ENCODE data around the gene DNAH10. TPM values are rescaled to one million over a fixed set of nuclear protein-coding genes. Genes with fewer than 3 reads are reported as not detected.

DNAH10 gene
- total RNA-seq, 1 donor from 2014 or later, result under 0.01 TPM

- H3K4me3 ChIP-seq (ENCODE audit: low read length in 3 of 3), result no peak overlapping the region
- H3K9me3 ChIP-seq (ENCODE audit: control insufficient read depth in 3 of 3, low read length in 3 of 3), result no peaks in the 10 kb centered on the region
- H3K27ac ChIP-seq (ENCODE audit: low read depth, low read length), result no peak overlapping the region
- H3K36me3 ChIP-seq (ENCODE audit: control insufficient read depth in 3 of 3, insufficient read depth in 3 of 3, low read length in 3 of 3), result no peaks in the 10 kb centered on the region
- no peaks in the 10 kb centered on the region for H3K4me1 ChIP-seq (ENCODE audit: control insufficient read depth in 3 of 3, insufficient read depth in 3 of 3, low read length in 3 of 3)
- peaks cover 29 to 44% (median 40%) of the 10 kb centered on the region in 3 donors for H3K27me3 ChIP-seq (ENCODE audit: control insufficient read depth in 3 of 3, insufficient read depth in 3 of 3, low read length in 3 of 3)
- no peak overlapping the region for H3K9ac ChIP-seq (ENCODE audit: low read depth in 1 of 3, low read length in 3 of 3)
Observed at GRCh38 chr12:123896767-123897166, 134.7 kb downstream of the DNAH10 start.

GRCh38 chr12:123897221-123897620, 135.1 kb downstream of the DNAH10 start:
- no peak overlapping the region for H3K27ac ChIP-seq (ENCODE audit: low read depth, low read length)
- H3K27me3 ChIP-seq (ENCODE audit: control insufficient read depth in 3 of 3, insufficient read depth in 3 of 3, low read length in 3 of 3), result peaks cover 25 to 44% (median 35%) of the 10 kb centered on the region in 3 donors
- no peak overlapping the region for H3K4me3 ChIP-seq (ENCODE audit: low read length in 3 of 3)
- H3K36me3 ChIP-seq (ENCODE audit: control insufficient read depth in 3 of 3, insufficient read depth in 3 of 3, low read length in 3 of 3), result no peaks in the 10 kb centered on the region
- H3K9me3 ChIP-seq (ENCODE audit: control insufficient read depth in 3 of 3, low read length in 3 of 3), result no peaks in the 10 kb centered on the region
- no peaks in the 10 kb centered on the region for H3K4me1 ChIP-seq (ENCODE audit: control insufficient read depth in 3 of 3, insufficient read depth in 3 of 3, low read length in 3 of 3)
- H3K9ac ChIP-seq (ENCODE audit: low read depth in 1 of 3, low read length in 3 of 3), result no peak overlapping the region

- H3K9me3 ChIP-seq (ENCODE audit: control insufficient read depth in 3 of 3, low read length in 3 of 3), result no peaks in the 10 kb centered on the region
- no peak overlapping the region for H3K4me3 ChIP-seq (ENCODE audit: low read length in 3 of 3)
- no peaks in the 10 kb centered on the region for H3K36me3 ChIP-seq (ENCODE audit: control insufficient read depth in 3 of 3, insufficient read depth in 3 of 3, low read length in 3 of 3)
- no peak overlapping the region for H3K9ac ChIP-seq (ENCODE audit: low read depth in 1 of 3, low read length in 3 of 3)
- H3K27me3 ChIP-seq (ENCODE audit: control insufficient read depth in 3 of 3, insufficient read depth in 3 of 3, low read length in 3 of 3), result peaks cover 18 to 36% (median 30%) of the 10 kb centered on the region in 3 donors
- no peak overlapping the region for H3K27ac ChIP-seq (ENCODE audit: low read depth, low read length)
- H3K4me1 ChIP-seq (ENCODE audit: control insufficient read depth in 3 of 3, insufficient read depth in 3 of 3, low read length in 3 of 3), result no peaks in the 10 kb centered on the region
Observed at GRCh38 chr12:123898673-123899072, 136.6 kb downstream of the DNAH10 start.

- no peak overlapping the region for H3K27ac ChIP-seq (ENCODE audit: low read depth, low read length)
- H3K27me3 ChIP-seq (ENCODE audit: control insufficient read depth in 3 of 3, insufficient read depth in 3 of 3, low read length in 3 of 3), result peaks cover 18 to 42% (median 32%) of the 10 kb centered on the region in 3 donors
- H3K4me3 ChIP-seq (ENCODE audit: low read length in 3 of 3), result no peak overlapping the region
- H3K36me3 ChIP-seq (ENCODE audit: control insufficient read depth in 3 of 3, insufficient read depth in 3 of 3, low read length in 3 of 3), result no peaks in the 10 kb centered on the region
- H3K4me1 ChIP-seq (ENCODE audit: control insufficient read depth in 3 of 3, insufficient read depth in 3 of 3, low read length in 3 of 3), result no peaks in the 10 kb centered on the region
- H3K9ac ChIP-seq (ENCODE audit: low read depth in 1 of 3, low read length in 3 of 3), result no peak overlapping the region
- no peaks in the 10 kb centered on the region for H3K9me3 ChIP-seq (ENCODE audit: control insufficient read depth in 3 of 3, low read length in 3 of 3)
Observed at GRCh38 chr12:123899368-123899767, 137.3 kb downstream of the DNAH10 start.

- H3K9me3 ChIP-seq (ENCODE audit: control insufficient read depth in 3 of 3, low read length in 3 of 3), result no peaks in the 10 kb centered on the region
- H3K4me3 ChIP-seq (ENCODE audit: low read length in 3 of 3), result no peak overlapping the region
- H3K9ac ChIP-seq (ENCODE audit: low read depth in 1 of 3, low read length in 3 of 3), result no peak overlapping the region
- no peaks in the 10 kb centered on the region for H3K4me1 ChIP-seq (ENCODE audit: control insufficient read depth in 3 of 3, insufficient read depth in 3 of 3, low read length in 3 of 3)
- no peaks in the 10 kb centered on the region for H3K36me3 ChIP-seq (ENCODE audit: control insufficient read depth in 3 of 3, insufficient read depth in 3 of 3, low read length in 3 of 3)
- no peak overlapping the region for H3K27ac ChIP-seq (ENCODE audit: low read depth, low read length)
- H3K27me3 ChIP-seq (ENCODE audit: control insufficient read depth in 3 of 3, insufficient read depth in 3 of 3, low read length in 3 of 3), result peaks cover 18 to 42% (median 29%) of the 10 kb centered on the region in 3 donors
Observed at GRCh38 chr12:123900871-123901376, 138.8 kb downstream of the DNAH10 start.

GRCh38 chr12:123902821-123903220, 140.7 kb downstream of the DNAH10 start:
- Histone ChIP-seq H3K9me3 (ENCODE audit: control insufficient read depth in 3 of 3, low read length in 3 of 3) (no peaks in the 10 kb centered on the region), H3K4me3 (ENCODE audit: low read length in 3 of 3) (no peak overlapping the region), H3K27me3 (ENCODE audit: control insufficient read depth in 3 of 3, insufficient read depth in 3 of 3, low read length in 3 of 3) (peaks cover 13 to 38% (median 29%) of the 10 kb centered on the region in 3 donors)

GRCh38 chr12:123903301-123904065, 141.4 kb downstream of the DNAH10 start:
- no peaks in the 10 kb centered on the region for H3K36me3 ChIP-seq (ENCODE audit: control insufficient read depth in 3 of 3, insufficient read depth in 3 of 3, low read length in 3 of 3)
- no peaks in the 10 kb centered on the region for H3K4me1 ChIP-seq (ENCODE audit: control insufficient read depth in 3 of 3, insufficient read depth in 3 of 3, low read length in 3 of 3)
- no peak overlapping the region for H3K9ac ChIP-seq (ENCODE audit: low read depth in 1 of 3, low read length in 3 of 3)
- H3K9me3 ChIP-seq (ENCODE audit: control insufficient read depth in 3 of 3, low read length in 3 of 3), result no peaks in the 10 kb centered on the region
- H3K4me3 ChIP-seq (ENCODE audit: low read length in 3 of 3), result no peak overlapping the region
- no peak overlapping the region for H3K27ac ChIP-seq (ENCODE audit: low read depth, low read length)
- H3K27me3 ChIP-seq (ENCODE audit: control insufficient read depth in 3 of 3, insufficient read depth in 3 of 3, low read length in 3 of 3), result peaks cover 8 to 34% (median 29%) of the 10 kb centered on the region in 3 donors

More at GRCh38 chr12:123902821-123903220, 140.7 kb downstream of the DNAH10 start:
- no peaks in the 10 kb centered on the region for H3K36me3 ChIP-seq (ENCODE audit: control insufficient read depth in 3 of 3, insufficient read depth in 3 of 3, low read length in 3 of 3)
- no peaks in the 10 kb centered on the region for H3K4me1 ChIP-seq (ENCODE audit: control insufficient read depth in 3 of 3, insufficient read depth in 3 of 3, low read length in 3 of 3)
- H3K27ac ChIP-seq (ENCODE audit: low read depth, low read length), result no peak overlapping the region
- H3K9ac ChIP-seq (ENCODE audit: low read depth in 1 of 3, low read length in 3 of 3), result no peak overlapping the region

GRCh38 chr12:123905319-123905925, 143.3 kb downstream of the DNAH10 start:
- H3K36me3 ChIP-seq (ENCODE audit: control insufficient read depth in 3 of 3, insufficient read depth in 3 of 3, low read length in 3 of 3), result no peaks in the 10 kb centered on the region
- no peaks in the 10 kb centered on the region for H3K4me1 ChIP-seq (ENCODE audit: control insufficient read depth in 3 of 3, insufficient read depth in 3 of 3, low read length in 3 of 3)
- no peak overlapping the region for H3K27ac ChIP-seq (ENCODE audit: low read depth, low read length)
- H3K4me3 ChIP-seq (ENCODE audit: low read length in 3 of 3), result no peak overlapping the region
- H3K9ac ChIP-seq (ENCODE audit: low read depth in 1 of 3, low read length in 3 of 3), result no peak overlapping the region
- H3K27me3 ChIP-seq (ENCODE audit: control insufficient read depth in 3 of 3, insufficient read depth in 3 of 3, low read length in 3 of 3), result peaks cover 12 to 27% (median 21%) of the 10 kb centered on the region in 3 donors
- H3K9me3 ChIP-seq (ENCODE audit: control insufficient read depth in 3 of 3, low read length in 3 of 3), result no peaks in the 10 kb centered on the region

GRCh38 chr12:123906711-123907420, 144.8 kb downstream of the DNAH10 start:
- no peak overlapping the region for H3K27ac ChIP-seq (ENCODE audit: low read depth, low read length)
- no peaks in the 10 kb centered on the region for H3K36me3 ChIP-seq (ENCODE audit: control insufficient read depth in 3 of 3, insufficient read depth in 3 of 3, low read length in 3 of 3)
- H3K9ac ChIP-seq (ENCODE audit: low read depth in 1 of 3, low read length in 3 of 3), result no peak overlapping the region
- H3K27me3 ChIP-seq (ENCODE audit: control insufficient read depth in 3 of 3, insufficient read depth in 3 of 3, low read length in 3 of 3), result peaks cover 7 to 17% (median 12%) of the 10 kb centered on the region in 3 donors
- no peak overlapping the region for H3K4me3 ChIP-seq (ENCODE audit: low read length in 3 of 3)
- no peaks in the 10 kb centered on the region for H3K4me1 ChIP-seq (ENCODE audit: control insufficient read depth in 3 of 3, insufficient read depth in 3 of 3, low read length in 3 of 3)
- no peaks in the 10 kb centered on the region for H3K9me3 ChIP-seq (ENCODE audit: control insufficient read depth in 3 of 3, low read length in 3 of 3)
